Measurements from ENCODE around the gene HSP90B1. TPM values are rescaled to one million over a fixed set of nuclear protein-coding genes. Genes with fewer than 3 reads are reported as not detected.

HSP90B1 gene
- total RNA-seq, 1 donor from 2014 or later: 250 TPM

GRCh38 chr12:103975368-103975767 is 45.2 kb downstream of the HSP90B1 start:
- no peak for DNase-seq (ENCODE audit: low spot score in 2 of 2)
- no peak for TF ChIP-seq CTCF (IDR thresholded peaks at IDR 0.05)
- Histone ChIP-seq H3K36me3 (peaks cover 34 to 37% of the 10 kb centered on the region in 2 donors), H3K27me3 (no peaks in the 10 kb centered on the region), H3K27ac (no peak overlapping the region), H3K9me3 (no peaks in the 10 kb centered on the region), H3K4me3 (no peak overlapping the region), H3K4me1 (peaks cover 0 to 2% of the 10 kb centered on the region in 2 donors)
- intact Hi-C loops (cut with DNase I): no loop called here

GRCh38 chr12:103978384-103978982 is 48.3 kb downstream of the HSP90B1 start:
- H3K36me3 ChIP-seq: peaks cover 56 to 63% of the 10 kb centered on the region in 2 donors
- no peaks in the 10 kb centered on the region for H3K4me1 ChIP-seq
- H3K9me3 ChIP-seq: no peaks in the 10 kb centered on the region
- intact Hi-C loops (cut with DNase I): no loop called here
- H3K27ac ChIP-seq: no peak overlapping the region
- H3K27me3 ChIP-seq: no peaks in the 10 kb centered on the region
- no peak overlapping the region for H3K4me3 ChIP-seq
- no peak for DNase-seq (ENCODE audit: low spot score in 2 of 2)
- no peak for TF ChIP-seq CTCF (IDR thresholded peaks at IDR 0.05)

- intact Hi-C loops (cut with DNase I): no loop called here
- Histone ChIP-seq H3K36me3 (peaks cover 30 to 50% of the 10 kb centered on the region in 2 donors), H3K27me3 (no peaks in the 10 kb centered on the region), H3K4me1 (no peaks in the 10 kb centered on the region), H3K9me3 (no peaks in the 10 kb centered on the region), H3K4me3 (no peak overlapping the region), H3K27ac (no peak overlapping the region)
- TF ChIP-seq CTCF (IDR thresholded peaks at IDR 0.05): no peak
- no peak for DNase-seq (ENCODE audit: low spot score in 2 of 2)
These were observed 56.6 kb downstream of the HSP90B1 start for GRCh38 chr12:103986829-103987228.

- no peak for TF ChIP-seq CTCF (IDR thresholded peaks at IDR 0.05)
- H3K4me1 ChIP-seq: no peaks in the 10 kb centered on the region
- H3K36me3 ChIP-seq: no peaks in the 10 kb centered on the region
- no peaks in the 10 kb centered on the region for H3K27me3 ChIP-seq
- H3K4me3 ChIP-seq: no peak overlapping the region
- H3K9me3 ChIP-seq: no peaks in the 10 kb centered on the region
- intact Hi-C loops (cut with DNase I): no loop called here
- no peak overlapping the region for H3K27ac ChIP-seq
- no peak for DNase-seq (ENCODE audit: low spot score in 2 of 2)
These were observed 64.0 kb downstream of the HSP90B1 start for GRCh38 chr12:103994235-103994634.

DNA sequence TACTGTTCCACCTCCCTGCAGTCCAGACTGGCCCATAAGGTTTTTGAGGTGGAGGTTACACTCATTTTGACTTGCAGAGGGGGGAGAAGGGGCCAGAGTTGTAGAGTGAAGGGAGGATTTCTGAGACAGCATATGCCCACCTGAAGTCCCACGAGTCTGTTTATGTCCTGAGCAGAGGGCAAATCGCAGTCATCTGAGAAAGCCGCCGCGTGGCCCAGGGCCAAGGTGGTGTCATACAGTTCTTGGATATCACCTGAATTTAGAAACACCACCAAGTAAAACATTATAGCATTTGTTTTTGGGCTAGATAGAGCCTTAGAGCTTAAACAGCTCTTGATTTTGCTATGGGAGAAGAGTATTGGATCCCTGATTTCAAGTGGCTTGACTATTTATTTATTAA is 66.4 kb downstream of the HSP90B1 start:
- intact Hi-C loops (cut with DNase I): no loop called here
- no peak for TF ChIP-seq CTCF (IDR thresholded peaks at IDR 0.05)
- H3K9me3 ChIP-seq: no peaks in the 10 kb centered on the region
- H3K27ac ChIP-seq: no peak overlapping the region
- no peaks in the 10 kb centered on the region for H3K4me1 ChIP-seq
- no peaks in the 10 kb centered on the region for H3K27me3 ChIP-seq
- H3K36me3 ChIP-seq: no peaks in the 10 kb centered on the region
- H3K4me3 ChIP-seq: no peak overlapping the region
- DNase-seq (ENCODE audit: low spot score in 2 of 2): no peak
